Fibroblast of skin of abdomen (primary cell): ENCODE data around the gene SH3BP2.
"Not testable (repeated sequence)": the region's sequence is repeated elsewhere in the genome, so short reads cannot be mapped to it uniquely, and the experiment has no call there.

ENCODE experiments used
- DNase-seq: peaks from one replicate; pipeline ENCODE4 v3.0.0-alpha.2; 2013

SH3BP2 gene

DNA sequence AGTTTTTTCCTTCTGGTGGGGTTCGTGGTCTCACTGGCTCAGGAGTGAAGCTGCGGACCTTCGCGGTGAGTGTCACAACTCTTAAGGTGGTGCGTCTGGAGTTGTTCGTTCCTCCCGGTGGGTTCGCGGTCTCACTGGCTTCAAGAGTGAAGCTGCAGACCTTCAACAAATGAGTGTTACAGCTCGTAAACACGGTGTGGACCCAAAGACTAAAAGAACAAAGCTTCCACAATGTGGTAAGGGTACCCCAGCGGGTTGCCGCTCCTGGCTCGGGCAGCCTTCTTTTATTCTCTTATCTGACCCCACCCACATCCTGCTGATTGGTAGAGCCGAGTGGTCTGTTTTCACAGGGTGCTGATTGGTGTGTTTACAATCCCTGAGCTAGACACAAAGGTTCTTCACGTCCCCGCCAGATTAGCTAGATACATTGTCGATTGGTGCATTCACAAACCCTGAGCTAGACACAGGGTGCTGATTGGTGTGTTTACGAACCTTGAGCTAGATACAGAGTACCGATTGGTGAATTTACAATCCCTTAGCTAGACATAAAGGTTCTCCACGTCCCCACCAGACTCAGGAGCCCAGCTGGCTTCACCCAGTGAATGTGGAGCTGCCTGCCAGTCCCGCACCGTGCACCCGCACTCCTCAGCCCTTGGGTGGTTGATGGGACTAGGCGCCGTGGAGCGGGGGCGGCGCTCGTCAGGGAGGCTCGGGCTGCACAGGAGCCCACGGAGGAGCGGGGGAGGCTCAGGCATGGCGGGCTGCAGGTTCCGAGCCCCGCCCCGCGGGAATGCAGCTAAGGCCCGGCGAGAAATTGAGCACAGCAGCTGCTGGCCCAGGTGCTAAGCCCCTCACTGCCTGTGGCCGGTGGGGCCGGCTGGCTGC, 30.2 kb upstream of the SH3BP2 start:
- not testable (repeated sequence) for DNase-seq

DNA sequence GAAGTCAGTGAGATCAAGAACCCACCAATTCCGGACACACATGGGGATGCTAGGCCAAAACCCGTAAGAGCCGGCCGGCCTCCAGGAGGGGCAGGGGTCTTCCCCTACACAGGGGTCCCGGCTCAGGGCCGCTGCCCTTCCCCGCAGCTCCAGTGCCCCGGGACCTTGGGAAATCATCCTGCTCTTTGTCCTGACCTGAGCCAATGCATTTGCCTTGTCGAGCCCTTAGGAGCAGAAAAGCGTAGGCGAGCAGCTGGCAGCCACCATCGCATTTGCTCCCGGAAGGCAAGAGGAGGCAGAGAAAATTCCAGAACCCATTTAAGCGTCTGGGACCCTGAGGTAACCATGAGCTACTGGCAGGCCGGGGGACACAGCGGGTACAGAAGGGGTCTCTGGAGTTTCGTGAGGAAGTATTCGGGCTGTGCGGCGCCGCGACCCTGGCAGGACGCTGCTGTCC, 29.3 kb upstream of the SH3BP2 start:
- DNase-seq = no peak

DNA sequence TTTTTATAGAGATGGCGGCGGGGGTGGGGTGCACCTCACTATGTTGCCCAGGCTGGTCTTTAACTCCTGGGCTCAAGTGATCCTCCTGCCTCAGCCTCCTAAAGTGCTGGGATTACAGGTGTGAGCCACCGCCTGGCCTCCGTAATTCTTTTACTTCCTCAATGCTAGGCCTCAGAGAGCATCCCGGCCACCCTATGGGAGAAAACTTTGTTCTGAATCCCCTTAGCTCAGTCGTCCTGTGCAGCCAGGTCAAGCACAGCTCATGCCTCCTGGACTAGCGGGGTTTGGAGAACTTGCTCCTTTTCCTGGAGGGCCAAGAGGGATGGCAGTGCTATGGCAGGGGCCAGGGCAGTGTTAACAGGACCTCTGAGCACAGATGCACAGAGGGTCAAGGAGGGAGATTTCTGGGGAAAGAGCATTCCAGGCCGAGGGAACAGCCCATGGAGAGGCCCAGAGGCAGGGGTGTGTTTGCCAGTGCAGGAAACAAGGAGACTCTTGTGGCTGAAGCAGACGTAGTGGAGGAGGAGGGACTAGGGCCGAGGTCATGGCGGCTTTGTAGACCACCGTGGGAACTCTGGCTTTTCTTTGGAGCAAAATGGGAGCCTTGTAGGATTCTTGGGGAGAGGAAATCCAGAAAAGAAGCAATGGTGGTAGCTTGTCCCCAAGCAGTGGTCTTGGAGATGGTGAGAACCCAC, 26.9 kb upstream of the SH3BP2 start:
- no peak for DNase-seq

DNA sequence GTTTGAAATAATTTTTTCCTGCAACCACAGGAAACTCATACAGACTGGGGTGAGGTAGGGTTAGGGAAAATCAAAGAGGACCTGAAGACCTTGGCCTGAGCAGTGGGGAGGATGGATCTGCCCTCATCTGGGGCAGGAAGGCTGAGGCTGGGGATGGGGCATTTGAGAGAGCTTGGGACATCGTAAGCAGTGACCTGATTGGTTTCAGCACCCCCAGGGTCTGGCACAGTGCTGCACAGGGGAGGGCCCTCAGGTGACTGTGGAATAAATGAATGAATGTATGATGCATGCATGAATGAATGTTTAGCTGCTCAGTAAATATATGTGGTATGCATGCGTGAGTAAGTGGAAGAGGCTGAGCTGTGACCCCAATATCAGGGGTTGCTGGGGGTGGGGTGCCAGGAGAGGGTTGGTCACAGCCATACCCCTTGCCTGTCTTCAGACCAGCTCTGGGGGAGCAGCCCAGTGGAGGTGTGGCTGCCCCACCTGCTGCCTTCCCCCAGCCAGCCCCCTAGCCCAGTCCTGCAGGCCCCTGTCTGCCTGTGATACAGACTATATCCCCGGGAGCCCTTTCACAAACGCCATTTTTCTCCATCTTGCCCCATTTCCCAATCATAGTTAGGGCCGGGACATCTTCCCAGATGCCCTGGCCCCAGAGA, 25.7 kb upstream of the SH3BP2 start:
- no peak for DNase-seq

DNA sequence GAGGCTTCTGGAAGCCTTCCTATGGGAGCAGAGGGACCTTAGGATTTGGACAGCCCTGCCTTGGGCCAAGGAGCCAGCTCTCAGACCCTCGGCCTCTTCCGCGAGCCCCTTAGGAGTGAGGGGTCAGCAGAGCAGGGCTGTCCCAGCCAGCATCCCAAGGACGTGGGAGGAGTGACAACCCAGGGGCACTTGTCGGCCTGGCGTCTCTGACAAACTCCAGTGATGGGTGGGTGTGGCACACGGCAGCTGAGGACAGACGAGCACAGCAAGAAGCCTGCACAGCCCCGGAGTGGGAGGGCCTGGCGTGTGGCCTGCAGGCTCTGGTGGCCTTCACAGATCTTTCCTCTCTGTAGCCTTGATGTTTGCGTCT, 25.2 kb upstream of the SH3BP2 start:
- DNase-seq = no peak

DNA sequence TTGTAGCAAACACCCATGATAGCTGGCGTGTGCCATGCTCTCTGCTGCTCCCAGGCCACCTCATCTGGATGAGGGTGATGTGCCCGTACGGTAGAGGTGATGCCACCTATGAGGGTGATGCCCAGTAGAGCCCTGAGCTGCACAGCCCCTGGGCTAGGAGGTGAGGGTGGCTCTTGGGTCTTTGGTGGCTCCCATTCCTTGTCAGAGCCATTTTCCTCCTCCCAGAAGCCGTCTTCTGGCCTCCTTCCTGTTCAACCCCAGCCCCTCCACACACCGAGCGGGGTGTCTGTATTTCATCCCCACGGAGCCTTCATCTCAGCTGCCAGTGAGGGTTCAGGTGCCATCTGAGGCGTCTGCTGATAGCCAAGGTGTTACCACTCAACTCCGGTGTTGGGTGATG, 24.8 kb upstream of the SH3BP2 start:
- DNase-seq = no peak

DNA sequence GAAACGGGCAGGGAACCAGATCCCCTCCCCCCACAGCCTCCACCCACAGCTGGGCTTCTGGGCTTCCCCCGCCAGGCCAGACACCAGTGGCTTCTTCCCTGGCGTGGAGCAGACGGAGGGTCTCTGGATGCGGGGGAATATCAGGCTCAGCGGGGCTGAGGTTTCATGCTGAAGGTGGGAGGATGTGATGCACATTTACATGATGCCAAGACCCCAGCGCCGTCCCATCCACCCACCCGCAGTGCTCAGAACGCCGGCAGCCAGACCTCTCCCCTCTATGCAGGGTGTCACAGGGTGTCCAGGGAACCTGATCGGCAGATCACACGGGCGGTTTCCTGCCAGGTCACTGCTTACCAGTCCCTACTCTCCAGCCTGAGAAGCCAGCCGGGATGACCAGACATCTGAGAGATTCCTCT, 24.0 kb upstream of the SH3BP2 start:
- DNase-seq = no peak

DNA sequence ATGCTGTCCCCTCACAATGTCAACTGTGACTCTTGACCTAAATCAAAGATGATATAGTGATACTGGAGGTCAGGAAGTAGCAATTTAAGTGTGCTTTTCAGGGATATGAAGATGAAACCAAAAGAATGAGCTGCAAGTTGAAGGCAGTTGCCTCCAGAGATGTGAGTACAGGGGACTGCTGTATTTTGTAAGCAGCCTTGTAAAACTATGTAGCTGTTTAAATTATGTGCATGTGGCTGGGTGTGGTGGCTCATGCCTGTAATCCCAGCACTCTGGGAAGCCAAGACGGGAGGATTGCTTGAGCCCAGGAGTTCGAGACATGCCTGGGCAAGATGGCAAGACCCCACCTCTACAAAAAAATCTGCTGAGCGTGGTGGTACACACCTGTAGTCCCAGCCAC, 21.6 kb upstream of the SH3BP2 start:
- no peak for DNase-seq

DNA sequence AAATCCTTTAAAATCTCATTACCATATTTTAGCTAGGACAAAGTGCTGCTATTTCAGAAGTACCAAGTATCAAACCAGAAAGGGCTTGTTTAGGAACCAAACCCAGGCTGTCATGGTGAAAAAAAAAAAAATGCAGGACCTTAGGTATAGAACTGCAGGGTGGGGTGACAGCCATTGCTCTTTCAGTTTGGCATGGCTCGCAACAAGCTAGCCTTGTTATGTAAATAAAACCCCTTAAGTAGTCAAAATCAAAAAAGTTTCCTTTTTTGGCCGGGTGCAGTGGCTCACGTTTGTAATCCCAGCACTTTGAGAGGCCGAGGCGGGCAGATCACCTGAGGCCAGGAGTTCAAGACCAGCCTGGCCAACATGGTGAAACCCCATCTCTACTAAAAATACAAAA, 12.2 kb upstream of the SH3BP2 start:
- not testable (repeated sequence) for DNase-seq

DNA sequence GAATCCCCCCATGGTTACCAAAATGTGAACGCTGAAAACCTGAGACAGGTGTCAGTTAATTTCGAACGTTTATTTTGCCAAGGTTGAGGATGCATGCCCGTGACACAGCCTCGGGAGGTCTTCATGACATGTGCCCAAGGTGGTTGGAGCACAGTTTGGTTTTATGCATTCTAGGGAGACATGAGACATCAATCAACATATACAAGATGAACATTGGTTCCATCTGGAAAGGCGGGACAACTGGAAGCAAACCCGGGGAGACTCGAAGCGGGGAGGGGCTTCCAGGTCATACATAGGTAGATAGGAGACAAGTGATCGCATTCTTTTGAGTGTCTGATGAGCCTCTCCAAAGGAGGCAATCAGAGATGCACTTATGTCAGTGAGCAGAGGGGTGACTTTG, 11.0 kb upstream of the SH3BP2 start:
- DNase-seq = no peak

DNA sequence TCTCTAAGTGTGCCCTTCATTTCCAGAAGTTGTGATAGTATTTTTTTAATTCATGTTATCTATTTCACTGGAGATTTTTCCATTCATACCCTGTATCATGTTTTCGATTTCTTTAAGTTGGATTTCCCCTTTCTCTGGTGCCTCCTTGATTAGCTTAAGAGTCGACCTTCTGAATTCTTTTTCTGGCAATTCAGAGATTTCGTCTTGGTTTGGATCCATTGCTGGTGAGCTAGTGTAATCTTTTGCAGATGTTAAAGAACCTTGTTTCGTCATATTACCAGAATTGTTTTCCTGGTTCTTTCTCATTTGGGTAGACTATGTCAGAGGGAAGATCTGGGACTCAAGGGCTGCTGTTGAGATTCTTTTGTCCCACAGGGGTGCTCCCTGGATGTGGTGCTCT, 9.1 kb upstream of the SH3BP2 start:
- DNase-seq = no peak

DNA sequence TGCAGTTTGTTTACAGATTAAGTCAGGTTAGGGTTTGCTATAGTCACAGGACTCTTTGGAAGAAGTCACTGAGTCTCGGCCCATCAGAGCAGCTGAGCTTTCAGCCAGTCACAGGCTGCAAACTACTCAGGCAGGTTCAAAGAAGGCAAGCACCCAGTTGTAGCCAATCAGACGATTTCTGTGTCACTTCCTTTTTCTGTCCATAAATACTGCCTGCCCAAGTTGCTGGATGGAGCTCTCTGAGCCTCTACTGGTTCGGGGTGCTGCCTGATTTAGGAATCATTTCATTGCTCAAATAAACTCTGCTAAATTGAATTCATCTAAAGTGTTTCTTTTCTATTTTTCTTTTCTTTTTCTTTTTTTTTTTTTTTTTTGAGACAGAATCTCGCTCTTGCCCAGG, 7.3 kb upstream of the SH3BP2 start:
- no peak for DNase-seq

DNA sequence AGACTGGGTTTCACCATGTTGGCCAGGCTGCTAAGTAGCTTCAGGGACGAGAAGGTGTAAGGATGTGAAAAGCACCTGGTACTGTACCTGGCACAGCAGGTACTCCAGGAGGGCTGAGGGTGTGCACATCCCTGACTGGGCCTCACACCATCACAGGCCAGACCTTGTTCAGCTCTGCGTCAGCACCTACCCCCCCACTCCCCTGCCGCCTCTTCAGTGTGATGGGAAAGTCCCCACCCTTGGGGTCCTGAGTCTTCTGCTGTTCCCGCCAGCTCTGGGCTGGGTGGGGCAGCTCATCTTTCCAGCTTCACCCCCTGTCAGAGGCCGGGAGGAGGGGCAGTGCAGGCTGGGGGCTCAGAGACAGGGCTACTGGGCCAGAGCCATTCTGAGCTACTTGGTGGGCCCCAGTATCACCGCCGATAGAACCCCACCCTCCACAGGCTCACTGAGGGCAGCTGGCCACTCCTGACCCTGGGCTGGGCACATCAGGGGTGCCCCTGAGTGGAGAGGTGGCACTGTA, 6.7 kb upstream of the SH3BP2 start:
- DNase-seq = no peak

DNA sequence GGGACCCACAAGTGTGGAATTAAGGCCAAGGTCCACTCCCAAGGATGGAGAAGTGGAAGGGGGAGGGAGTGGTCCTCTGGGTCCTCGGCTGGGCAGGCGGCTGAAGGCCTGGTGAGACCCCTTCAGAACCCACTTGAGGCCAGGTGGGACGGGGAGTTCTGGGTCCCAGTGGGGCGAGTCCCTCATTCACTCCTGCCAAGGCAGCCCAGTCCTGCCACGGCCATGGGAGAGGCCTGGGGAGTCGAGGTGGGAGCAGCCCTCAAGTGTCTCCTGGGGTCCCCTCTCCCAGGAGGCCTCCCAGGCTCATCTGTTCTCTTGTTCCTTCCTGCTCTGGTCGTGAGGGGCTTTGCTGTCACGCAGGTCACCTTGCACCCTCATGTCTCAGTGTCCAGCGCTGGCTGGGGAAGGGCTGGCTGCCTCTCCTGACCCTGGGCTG, 6.1 kb upstream of the SH3BP2 start:
- no peak for DNase-seq

DNA sequence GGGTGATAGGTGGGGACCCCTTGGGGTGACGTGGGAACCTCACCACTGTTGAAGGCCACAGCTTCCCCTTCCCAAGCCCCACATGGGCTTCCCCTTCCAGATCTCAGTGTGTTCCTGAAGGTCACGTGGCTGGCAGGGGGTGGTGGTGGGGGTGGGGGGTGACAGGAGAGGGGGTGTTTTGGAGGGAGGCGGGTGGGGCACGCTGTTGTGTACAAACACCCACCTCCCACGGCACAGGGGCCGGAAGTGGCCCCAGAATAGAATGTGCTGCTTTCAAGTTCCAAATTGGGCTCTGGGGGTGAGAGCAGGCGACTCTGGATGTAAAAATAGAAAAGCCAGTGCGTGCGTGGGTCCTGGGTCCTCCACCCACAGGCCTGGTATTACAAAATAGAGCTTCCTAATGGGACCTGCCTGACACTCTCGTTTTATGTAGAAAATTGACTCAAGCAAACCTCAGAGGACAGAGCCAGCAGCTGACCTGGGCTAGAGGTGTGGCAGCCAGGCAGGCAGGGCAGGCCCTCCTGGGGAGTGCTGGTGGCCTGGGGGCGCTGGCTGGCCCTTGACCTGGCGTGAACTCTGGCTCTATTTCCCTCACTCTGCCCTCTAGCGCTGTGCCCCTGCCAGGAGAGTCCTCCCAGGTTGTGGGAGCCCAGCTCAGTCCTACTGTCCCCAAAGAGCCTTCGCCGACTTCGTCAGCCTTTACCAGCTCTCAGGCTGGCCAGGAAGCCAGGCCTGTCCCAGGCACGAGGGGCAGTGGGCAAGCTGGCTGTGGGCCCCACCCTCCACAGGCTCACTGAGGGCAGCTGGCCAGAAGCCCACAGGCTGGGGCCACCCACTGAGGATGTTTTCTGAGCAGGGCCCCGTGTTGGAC, 5.4 kb upstream of the SH3BP2 start:
- no peak for DNase-seq

DNA sequence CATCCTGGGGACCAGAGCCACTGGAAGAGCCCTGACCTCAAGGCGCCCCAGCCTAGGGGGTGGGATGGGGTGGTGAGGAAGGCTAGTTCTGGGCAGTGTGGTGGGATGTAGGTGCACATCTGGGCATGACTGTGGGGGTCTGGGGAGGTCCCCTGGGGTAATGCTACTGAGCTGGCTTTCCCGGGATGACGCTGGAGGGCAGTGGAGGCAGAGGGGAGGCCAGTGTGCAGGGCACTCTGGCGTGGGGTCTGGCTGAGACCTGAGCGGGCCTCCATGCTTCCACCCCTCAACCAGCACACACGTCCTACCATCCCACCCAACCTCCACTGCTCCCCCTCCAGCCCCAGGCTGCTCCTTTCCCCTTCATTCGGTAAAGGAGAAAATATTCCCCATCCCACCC, 4.8 kb upstream of the SH3BP2 start:
- DNase-seq = no peak

DNA sequence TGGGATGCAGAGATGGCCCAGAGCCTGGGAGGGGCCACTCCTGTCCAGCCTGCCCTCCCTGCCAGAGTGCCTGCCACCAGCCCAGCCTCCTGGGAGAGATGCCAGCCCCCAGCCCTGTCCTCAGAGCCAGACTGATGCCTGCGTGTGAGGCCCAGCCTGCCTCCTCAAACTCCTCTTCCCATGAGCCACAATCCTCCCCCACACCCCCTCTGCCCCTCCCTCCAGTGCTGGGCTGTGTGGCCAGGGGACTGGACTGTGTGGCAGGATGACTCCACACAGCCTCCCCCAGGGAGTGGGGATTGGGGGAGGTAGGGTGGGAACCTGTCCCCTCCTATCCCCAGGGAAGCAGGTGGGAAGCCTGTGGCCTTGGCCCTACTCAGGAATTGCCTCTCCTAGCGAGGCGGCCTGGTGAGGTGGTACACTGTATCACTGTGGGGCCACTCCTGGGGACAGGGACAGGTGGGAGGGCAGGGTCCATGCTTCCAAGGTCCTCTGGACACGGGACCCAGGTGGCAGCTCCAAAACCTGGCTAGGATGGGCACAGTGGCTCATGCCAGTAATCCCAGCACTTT, 4.3 kb upstream of the SH3BP2 start:
- no peak for DNase-seq

DNA sequence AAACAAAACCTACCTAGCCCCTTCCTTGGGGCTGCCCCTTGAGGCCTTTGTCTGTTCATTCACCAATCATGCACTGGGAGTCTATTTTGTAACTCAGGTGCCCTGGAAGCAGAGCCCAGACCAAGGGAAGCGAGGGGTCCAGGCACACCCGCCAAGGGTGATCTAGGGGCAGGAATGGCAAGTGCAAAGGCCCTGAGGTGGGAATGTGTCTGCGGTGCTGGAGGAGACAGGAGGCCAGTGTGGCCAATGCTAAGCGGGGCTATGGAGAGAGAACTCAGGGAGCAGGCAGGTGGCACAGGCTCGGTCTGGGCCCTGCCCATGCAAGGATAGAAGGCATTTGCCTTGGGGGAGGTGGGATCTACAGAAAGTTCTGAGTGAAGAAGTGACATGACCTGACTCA, 3.5 kb upstream of the SH3BP2 start:
- DNase-seq = no peak

DNA sequence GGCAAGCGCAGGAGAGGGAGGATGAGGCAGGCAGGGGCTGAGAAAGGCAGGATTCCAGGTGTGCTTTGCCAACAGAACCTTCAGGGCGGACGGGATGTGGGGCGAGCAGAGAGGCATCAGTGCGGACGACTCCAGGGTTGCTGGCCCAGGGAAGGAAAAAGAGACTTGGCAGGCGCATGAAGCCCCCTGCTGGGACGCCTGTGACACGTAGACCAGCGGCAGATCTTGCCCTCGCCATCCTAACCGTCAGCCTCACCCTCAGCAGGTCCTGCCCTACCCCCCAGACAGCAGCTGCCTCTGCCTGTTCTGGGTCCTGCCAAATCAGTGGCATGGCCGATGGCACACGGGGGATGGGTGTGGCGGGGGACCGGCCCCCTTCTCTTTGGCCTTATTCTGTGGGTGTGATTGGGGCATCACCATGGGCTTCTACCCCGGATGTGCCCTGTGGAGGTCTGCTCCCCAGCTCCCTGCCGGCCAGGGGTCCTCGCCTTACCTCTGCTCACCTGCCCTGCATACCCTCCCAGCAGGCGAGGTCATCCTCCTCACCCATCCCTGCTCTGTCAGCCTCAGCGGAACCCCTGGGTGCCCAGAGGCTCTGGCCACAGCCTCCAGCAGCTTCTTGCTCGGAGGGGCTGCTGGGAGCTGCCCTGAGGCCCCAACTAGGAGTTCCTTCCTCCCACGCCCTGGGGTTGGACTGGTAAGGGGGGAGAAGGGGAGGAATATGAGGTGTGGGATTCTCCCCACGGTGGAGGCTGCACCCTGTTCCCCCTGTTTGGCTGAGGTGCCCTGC, 2.9 kb upstream of the SH3BP2 start:
- DNase-seq = no peak

DNA sequence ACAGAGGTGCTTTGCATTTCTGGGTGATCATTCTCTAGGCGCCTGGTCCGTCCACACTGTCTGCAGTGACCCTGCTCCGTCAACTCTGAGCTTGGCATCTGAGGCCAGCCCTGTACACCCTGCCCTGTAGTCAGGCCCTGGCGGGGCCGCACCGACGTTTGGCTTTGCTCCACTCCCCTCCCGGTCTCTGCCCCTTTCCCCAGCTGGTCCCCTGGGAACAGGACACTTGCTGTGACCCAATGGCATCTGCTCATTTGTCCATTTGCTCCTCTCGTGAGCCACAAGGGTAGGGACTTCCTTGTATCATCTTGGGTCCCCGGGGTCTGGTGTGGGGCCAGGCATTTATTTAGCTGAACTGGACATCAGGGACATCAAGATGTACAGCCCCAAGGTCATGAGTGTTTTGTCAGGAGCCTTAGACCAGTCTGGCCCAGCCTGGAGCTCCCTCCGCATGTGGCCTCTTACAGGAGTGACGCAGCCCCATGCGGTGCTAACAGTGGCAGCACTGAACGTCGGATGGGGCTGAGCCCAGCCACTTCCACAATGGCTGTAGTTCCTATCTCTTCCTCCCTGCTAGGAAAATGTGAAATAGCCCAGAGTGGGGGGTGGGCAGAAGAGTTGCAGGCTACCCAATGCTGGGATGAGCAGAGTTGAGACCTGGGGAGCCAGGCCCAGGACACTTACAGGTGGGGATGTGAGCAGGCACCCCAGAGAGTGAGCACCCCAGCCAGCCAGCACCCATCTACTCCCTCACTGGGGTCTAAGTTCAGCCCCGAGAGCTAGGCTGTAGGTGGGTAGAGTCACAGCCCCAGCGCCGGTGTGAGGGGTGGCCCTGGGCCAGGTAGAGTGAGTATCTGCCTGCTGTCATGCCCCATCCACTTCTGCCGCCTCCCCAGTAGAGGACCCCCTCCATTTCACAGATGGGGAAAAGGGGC, 2.0 kb upstream of the SH3BP2 start:
- no peak for DNase-seq
